AG20443 (cell line): ENCODE data around the gene PRDM16.
"Not testable (repeated sequence)": the region's sequence is repeated elsewhere in the genome, so short reads cannot be mapped to it uniquely, and the experiment has no call there.

Experiments used
- DNase-seq: peaks from one replicate; pipeline ENCODE4 v3.0.0; 2012; ENCODE audit warnings: low spot score, mixed read lengths

Gene PRDM16

DNA sequence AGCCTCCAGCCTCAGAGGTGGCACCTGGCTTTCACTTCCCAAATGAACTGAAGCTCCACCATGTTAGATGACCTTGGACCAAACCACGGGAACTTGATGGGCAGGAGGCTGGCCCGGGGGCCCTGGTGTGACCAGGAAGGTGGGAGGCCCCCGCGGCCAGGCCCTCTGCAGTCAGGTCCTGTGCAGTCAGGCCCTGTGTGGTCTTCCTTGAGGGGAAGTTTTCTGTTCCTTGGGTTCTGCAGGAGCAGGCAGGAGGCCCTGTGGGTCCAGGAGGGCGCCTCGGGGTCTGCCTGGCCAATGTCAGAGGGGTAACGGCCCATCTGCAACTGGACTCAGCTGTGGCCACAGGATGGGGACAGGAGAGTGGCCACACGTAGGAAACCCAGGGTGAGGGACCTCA lies 13.0 kb downstream of the PRDM16 start:
- DNase-seq = no peak

GRCh38 chr1:3082571-3083516 lies 13.8 kb downstream of the PRDM16 start:
- DNase-seq = no peak

DNA sequence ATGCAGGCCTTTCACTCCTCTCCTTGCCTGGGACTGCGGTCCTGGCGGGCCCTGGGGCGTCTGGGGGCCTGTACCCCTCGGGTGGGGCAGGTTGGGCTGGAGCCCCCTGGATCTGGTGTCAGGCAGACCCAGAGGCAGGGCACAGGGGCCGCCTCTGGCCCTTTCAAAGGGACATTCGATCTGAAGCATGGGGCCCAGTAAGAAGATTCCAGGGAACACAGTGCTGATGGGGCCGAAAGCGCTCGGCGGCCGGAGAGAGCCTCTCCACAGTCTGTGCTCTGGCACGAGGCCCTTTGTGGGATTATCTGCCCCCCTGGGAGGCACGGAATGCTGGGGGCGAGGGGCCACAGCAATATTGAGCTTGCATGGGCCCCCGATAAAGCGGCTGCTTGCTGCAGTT lies 15.2 kb downstream of the PRDM16 start:
- no peak for DNase-seq

- no peak for DNase-seq
Observed at GRCh38 chr1:3084726-3085125, 15.7 kb downstream of the PRDM16 start.

DNA sequence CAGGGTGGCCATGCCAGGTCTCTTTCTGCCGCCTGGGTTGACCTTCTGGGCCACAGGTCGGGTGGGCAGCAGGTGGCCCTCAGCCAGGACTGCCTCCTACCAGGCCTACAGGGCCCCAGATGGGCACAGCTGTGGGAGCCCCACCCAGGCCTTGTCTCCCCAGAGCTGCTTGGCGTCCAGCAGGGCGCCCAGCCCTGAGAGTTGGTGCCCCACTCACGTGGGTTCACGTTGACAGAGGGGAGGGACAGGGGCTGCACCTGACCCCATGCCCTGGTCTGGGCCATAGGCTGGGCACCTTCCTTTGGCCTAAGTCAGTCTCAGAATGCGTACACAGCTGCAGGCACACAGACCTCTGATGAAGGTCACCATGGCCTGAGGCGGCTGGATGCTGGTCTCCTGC lies 16.7 kb downstream of the PRDM16 start:
- no peak for DNase-seq

DNA sequence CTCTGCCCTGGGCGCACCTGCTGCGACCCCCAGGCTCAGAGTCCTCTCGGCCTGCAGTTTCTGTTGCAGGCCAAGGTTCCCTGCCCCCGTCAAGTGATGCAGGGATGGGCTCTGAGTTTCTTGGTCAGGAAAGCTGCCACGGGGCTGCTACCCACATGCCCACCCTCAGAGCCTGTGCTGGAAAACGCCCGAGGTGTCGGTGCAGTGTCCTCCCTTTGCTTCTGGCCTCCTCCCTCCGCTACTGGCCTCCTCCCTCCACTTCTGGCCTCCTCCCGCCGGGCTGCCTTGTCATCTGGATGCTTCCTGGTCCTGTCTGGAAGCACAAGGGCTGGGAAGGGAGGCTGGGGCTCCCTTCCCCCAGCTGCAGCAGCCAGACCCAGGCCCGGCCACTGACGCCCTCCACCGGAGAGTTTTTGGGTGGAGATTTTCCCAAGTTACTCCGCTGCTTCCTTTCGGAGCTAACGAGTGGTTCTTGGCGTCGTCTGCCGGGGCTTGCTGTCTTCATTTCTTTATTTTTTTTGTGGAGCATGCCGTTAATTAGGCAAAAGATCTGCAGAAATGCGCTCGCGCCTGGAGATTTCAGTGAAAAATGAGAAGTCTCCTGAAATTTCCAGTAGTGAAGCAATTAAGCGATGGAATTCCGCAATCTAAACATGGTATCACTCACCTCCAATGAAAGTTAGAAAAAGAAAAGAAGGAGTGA lies 17.4 kb downstream of the PRDM16 start:
- DNase-seq = no peak

- DNase-seq = no peak
Observed at GRCh38 chr1:3087049-3087448, 18.0 kb downstream of the PRDM16 start.

DNA sequence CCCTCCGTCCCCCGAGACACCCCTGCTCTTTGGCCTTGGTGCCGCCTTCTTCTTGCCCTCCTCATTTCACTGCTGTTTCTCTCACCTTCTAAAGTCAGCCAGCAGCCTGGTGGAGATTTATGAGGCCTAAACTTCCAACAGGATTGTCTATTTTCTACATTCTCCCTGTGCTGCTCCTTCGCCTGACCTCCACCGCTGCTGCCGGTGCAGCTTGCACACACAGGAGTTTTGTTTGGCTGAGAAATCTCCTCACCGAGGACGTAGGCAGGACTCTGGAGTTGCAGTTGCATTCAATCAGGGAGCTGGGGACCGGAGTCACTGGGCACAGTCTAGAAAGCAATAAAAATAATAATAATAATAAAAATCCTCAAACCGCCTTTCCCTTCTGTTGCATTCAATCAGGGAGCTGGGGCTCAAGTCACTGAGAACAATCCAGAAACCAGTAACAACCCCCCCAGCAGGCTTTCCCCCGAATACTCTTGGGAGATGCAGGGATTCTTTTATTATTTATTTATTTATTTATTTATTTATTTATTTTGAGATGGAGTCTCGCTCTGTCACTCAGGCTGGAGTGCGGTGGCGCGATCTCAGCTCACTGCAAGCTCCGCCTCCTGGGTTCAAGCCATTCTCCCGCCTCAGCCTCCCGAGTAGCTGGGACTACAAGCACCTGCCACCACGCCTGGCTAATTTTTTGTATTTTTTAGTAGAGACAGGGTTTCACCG lies 19.1 kb downstream of the PRDM16 start:
- DNase-seq = not testable (repeated sequence)

DNA sequence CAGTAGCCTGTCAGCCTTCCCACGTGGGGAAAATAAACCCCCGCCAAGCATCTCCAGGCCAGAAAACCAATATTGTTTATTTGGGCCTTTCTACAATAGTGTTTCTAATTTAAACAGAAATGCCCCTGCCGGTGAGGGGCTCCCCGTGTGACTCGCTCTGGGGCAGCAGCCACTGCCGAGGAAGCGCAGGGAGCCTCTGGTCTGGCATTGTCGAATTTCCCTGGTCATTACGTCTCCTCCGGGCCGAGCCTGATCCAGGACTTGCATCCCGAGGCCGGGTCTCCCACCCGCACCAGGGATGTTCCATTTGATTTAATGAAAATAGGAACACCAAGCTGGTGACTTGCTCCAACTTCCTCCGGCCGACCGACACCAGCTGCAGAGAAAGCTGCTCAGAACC lies 20.5 kb downstream of the PRDM16 start:
- no peak for DNase-seq

GRCh38 chr1:3091334-3091733 lies 22.3 kb downstream of the PRDM16 start:
- no peak for DNase-seq

DNA sequence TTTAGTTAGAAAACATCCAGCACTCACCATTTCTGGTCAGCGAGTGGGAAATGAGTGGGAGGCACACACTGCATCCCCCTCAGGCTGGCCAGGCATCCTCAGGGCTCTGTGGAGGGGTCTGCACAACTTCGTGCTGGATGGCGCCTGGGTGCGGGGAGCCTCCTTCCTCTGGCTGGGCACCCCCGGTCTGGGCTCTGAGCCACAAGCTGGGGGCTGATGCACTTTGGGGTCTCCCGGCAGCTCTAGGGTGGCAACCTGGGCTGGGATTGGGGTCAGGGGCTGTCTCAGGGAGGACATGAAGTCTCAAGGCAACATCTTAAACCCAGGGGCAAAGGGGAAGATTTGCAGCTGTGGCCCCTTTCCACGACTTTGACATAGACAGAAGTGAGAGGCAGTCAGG lies 23.5 kb downstream of the PRDM16 start:
- no peak for DNase-seq

DNA sequence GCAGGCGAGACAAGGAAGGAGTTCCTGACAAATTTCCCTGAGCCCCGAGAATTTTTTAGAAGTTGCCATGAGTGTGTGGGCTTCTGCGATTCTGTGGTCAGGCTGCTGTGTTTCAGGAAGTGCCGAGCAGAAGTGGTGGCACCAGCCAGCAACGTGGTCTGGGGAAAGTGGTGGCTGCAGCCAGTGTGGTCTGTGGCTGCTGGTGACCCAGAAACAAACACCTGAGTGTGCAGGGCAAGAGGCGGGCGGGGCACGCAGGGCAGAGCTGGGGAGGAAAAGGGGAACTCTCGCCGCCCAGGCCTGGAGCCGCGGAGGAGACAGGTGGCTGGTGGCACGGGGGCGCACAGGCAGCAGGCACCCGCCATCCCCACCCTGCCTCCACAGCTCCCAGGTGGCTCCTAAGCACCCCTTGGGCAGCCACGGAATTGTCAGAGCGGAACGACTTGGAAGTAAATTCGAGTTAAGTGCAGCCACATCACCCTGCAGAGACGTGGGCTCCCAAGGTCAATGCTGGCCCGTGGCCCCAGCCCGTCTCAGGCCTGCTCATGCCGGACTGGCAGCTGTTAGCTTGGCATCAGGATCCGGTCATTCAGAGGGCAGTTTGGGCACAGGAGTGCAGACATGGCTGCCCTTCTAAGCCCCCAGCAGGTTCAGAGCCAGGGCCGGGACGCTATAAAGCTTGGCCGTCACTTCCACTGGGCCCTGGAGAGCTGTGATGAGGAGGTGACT lies 25.1 kb downstream of the PRDM16 start:
- no peak for DNase-seq

- DNase-seq = no peak
Observed at GRCh38 chr1:3094863-3095780, 26.1 kb downstream of the PRDM16 start.

- DNase-seq = no peak
Observed at GRCh38 chr1:3096345-3096744, 27.3 kb downstream of the PRDM16 start.

- DNase-seq = no peak
Observed at GRCh38 chr1:3097231-3097630, 28.2 kb downstream of the PRDM16 start.

GRCh38 chr1:3097861-3098260 lies 28.9 kb downstream of the PRDM16 start:
- DNase-seq = no peak

DNA sequence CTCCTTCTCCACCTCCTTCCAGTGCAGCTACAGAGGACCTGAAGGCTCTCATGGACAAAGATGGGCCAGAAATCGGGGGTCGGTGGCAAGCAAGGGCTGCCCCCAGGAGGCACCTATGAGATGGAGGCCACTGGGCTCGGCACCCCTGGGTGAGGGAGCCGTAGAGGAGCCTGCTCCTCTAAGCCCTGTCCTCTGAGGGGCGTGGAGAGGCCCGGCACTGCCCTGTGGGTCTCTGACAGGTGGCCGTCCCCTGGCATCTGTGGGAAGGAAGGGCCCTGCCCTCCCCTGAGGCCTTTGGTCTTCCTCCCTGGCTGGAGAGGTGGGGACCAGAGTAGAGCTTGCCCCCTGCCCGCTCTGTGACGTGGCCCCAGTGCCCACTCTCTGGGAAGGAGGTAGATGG lies 30.9 kb downstream of the PRDM16 start:
- DNase-seq = no peak

GRCh38 chr1:3101124-3101939 lies 32.3 kb downstream of the PRDM16 start:
- DNase-seq = no peak

GRCh38 chr1:3102641-3103040 lies 33.6 kb downstream of the PRDM16 start:
- DNase-seq = no peak
